NCI-H2171 treated with DMSO at 0.1 percent for 48 hours (cell line): ENCODE measurements around the gene MAP3K7.
"Not testable (repeated sequence)": the region's sequence is repeated elsewhere in the genome, so short reads cannot be mapped to it uniquely, and the experiment has no call there.

ENCODE experiments used
- DNase-seq: peaks from one replicate; lab custom pipeline; 2025; lab: John Stamatoyannopoulos, UW

Gene MAP3K7

GRCh38 chr6:90578894-90579549 lies 7.8 kb downstream of the MAP3K7 start:
- DNase-seq: no peak

GRCh38 chr6:90575267-90575666 lies 11.6 kb downstream of the MAP3K7 start:
- no peak for DNase-seq

- no peak for DNase-seq
These were observed 12.3 kb downstream of the MAP3K7 start for GRCh38 chr6:90574610-90575009.

- DNase-seq: no peak
These were observed 13.2 kb downstream of the MAP3K7 start for GRCh38 chr6:90573624-90574023.

- no peak for DNase-seq
These were observed 14.0 kb downstream of the MAP3K7 start for GRCh38 chr6:90572856-90573255.

- DNase-seq: no peak
These were observed 17.6 kb downstream of the MAP3K7 start for GRCh38 chr6:90569223-90569622.

GRCh38 chr6:90567682-90568081 lies 19.2 kb downstream of the MAP3K7 start:
- DNase-seq: not testable (repeated sequence)

GRCh38 chr6:90562341-90562740 lies 24.5 kb downstream of the MAP3K7 start:
- not testable (repeated sequence) for DNase-seq

GRCh38 chr6:90559931-90560330 lies 26.9 kb downstream of the MAP3K7 start:
- no peak for DNase-seq

- no peak for DNase-seq
These were observed 29.9 kb downstream of the MAP3K7 start for GRCh38 chr6:90557006-90557405.

GRCh38 chr6:90547991-90548390 lies 38.9 kb downstream of the MAP3K7 start:
- no peak for DNase-seq

- no peak for DNase-seq
These were observed 39.8 kb downstream of the MAP3K7 start for GRCh38 chr6:90547079-90547478.

GRCh38 chr6:90545448-90545847 lies 41.4 kb downstream of the MAP3K7 start:
- no peak for DNase-seq

- no peak for DNase-seq
These were observed 42.1 kb downstream of the MAP3K7 start for GRCh38 chr6:90544741-90545140.

GRCh38 chr6:90544081-90544480 lies 42.8 kb downstream of the MAP3K7 start:
- no peak for DNase-seq

GRCh38 chr6:90541221-90541620 lies 45.7 kb downstream of the MAP3K7 start:
- no peak for DNase-seq

GRCh38 chr6:90538278-90539046 lies 48.4 kb downstream of the MAP3K7 start:
- no peak for DNase-seq

GRCh38 chr6:90537723-90538258 lies 49.1 kb downstream of the MAP3K7 start:
- no peak for DNase-seq

GRCh38 chr6:90537027-90537426 lies 49.8 kb downstream of the MAP3K7 start:
- no peak for DNase-seq

GRCh38 chr6:90536520-90536919 lies 50.4 kb downstream of the MAP3K7 start:
- DNase-seq: no peak

- no peak for DNase-seq
These were observed 52.4 kb downstream of the MAP3K7 start for GRCh38 chr6:90534337-90535025.

GRCh38 chr6:90533615-90534336 lies 53.1 kb downstream of the MAP3K7 start:
- no peak for DNase-seq
